ENCODE results near the gene CAPG. TPM values are rescaled to one million over a fixed set of nuclear protein-coding genes. Genes with fewer than 3 reads are reported as not detected.

Gene CAPG
- total RNA-seq, 1 experiment from 2014 or later, result 202 TPM

GRCh38 chr2:85387754-85388153 is 22.4 kb downstream of the CAPG start:
- DNase-seq (ENCODE audit: low read depth, low spot score) (no peak), ATAC-seq (no peak)
- Histone ChIP-seq H3K36me3 (ENCODE audit: control insufficient read depth, insufficient read depth, low read length) (peaks cover 4% of the 10 kb centered on the region; the same call in 1 of the 2 replicates), H3K27me3 (ENCODE audit: control insufficient read depth, insufficient read depth, low read length) (no peaks in the 10 kb centered on the region), H3K4me3 (ENCODE audit: low read depth in 2 of 2, low read length in 2 of 2) (no peak overlapping the region), H3K27ac (ENCODE audit: low read length) (no peak overlapping the region), H3K4me1 (ENCODE audit: control insufficient read depth, insufficient read depth, low read length) (no peaks in the 10 kb centered on the region), H3K9me3 (ENCODE audit: control insufficient read depth, insufficient read depth, low read depth, low read length) (no peaks in the 10 kb centered on the region)
- CTCF ChIA-PET, result no interaction called here
- BruUV-seq (replicated peaks), result no TSS peak
- POLR2A ChIA-PET, result no interaction called here
- in situ Hi-C loops (cut with HindIII; ENCODE audit: low pct_unique_long_range_greater_than_20kb, low sequenced_read_pairs) (no loop called here), intact Hi-C loops (cut with micrococcal nuclease; ENCODE audit: unreplicated experiment) (no loop called here)
- TF ChIP-seq, protein P1, sequence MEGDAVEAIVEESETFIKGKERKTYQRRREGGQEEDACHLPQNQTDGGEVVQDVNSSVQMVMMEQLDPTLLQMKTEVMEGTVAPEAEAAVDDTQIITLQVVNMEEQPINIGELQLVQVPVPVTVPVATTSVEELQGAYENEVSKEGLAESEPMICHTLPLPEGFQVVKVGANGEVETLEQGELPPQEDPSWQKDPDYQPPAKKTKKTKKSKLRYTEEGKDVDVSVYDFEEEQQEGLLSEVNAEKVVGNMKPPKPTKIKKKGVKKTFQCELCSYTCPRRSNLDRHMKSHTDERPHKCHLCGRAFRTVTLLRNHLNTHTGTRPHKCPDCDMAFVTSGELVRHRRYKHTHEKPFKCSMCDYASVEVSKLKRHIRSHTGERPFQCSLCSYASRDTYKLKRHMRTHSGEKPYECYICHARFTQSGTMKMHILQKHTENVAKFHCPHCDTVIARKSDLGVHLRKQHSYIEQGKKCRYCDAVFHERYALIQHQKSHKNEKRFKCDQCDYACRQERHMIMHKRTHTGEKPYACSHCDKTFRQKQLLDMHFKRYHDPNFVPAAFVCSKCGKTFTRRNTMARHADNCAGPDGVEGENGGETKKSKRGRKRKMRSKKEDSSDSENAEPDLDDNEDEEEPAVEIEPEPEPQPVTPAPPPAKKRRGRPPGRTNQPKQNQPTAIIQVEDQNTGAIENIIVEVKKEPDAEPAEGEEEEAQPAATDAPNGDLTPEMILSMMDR (IDR thresholded peaks at IDR 0.05), result no peak
- no peak for TF ChIP-seq POLR2AphosphoS5 (IDR thresholded peaks at IDR 0.05; ENCODE audit: low read depth, low read length)
- TF ChIP-seq REST (IDR thresholded peaks at IDR 0.05; ENCODE audit: insufficient read depth in 1 of 2, low read depth in 2 of 2, low read length in 1 of 2), result no peak
- no peak for TF ChIP-seq SIN3A (IDR thresholded peaks at IDR 0.05; ENCODE audit: borderline replicate concordance, insufficient read depth, low read depth, low read length)
- no peak for TF ChIP-seq TCF7L2 (IDR thresholded peaks at IDR 0.05; ENCODE audit: low read depth, low read length)

DNA sequence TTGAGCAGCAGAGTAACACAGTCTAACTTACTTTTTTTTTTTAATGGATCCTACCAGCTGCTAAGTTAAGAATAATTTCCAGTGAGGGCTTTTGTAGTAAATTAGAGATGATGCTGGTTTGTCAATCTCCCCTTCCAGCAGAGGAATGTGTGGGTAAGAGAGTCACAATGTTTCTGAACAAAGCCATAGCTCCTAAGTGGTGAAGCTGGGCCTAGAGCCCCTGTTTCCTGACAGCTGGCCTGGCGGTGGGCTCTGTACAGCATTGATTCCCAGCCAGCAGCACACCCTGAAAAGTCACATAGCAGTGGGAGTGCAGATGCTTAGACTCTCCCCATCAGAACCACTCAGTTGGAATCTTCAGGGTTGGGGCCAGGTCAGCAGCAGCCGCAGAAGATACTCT is 24.4 kb downstream of the CAPG start:
- CTCF ChIA-PET, result no interaction called here
- POLR2A ChIA-PET, result no interaction called here
- in situ Hi-C loops (cut with HindIII; ENCODE audit: low pct_unique_long_range_greater_than_20kb, low sequenced_read_pairs) (no loop called here), intact Hi-C loops (cut with micrococcal nuclease; ENCODE audit: unreplicated experiment) (no loop called here)
- BruUV-seq (replicated peaks), result no TSS peak
- no peaks in the 10 kb centered on the region for H3K27me3 ChIP-seq (ENCODE audit: control insufficient read depth, insufficient read depth, low read length)
- H3K4me3 ChIP-seq (ENCODE audit: low read depth in 2 of 2, low read length in 2 of 2), result no peak overlapping the region
- H3K9me3 ChIP-seq (ENCODE audit: control insufficient read depth, insufficient read depth, low read depth, low read length), result no peaks in the 10 kb centered on the region
- H3K27ac ChIP-seq (ENCODE audit: low read length), result no peak overlapping the region
- no peaks in the 10 kb centered on the region for H3K4me1 ChIP-seq (ENCODE audit: control insufficient read depth, insufficient read depth, low read length)
- H3K36me3 ChIP-seq (ENCODE audit: control insufficient read depth, insufficient read depth, low read length), result peaks cover 4% of the 10 kb centered on the region
- ATAC-seq, result no peak
- no peak for DNase-seq (ENCODE audit: low read depth, low spot score)
- TF ChIP-seq SIN3A (IDR thresholded peaks at IDR 0.05; ENCODE audit: borderline replicate concordance, insufficient read depth, low read depth, low read length) (no peak), TCF7L2 (IDR thresholded peaks at IDR 0.05; ENCODE audit: low read depth, low read length) (no peak), POLR2AphosphoS5 (IDR thresholded peaks at IDR 0.05; ENCODE audit: low read depth, low read length) (no peak), REST (IDR thresholded peaks at IDR 0.05; ENCODE audit: insufficient read depth in 1 of 2, low read depth in 2 of 2, low read length in 1 of 2) (no peak)
- TF ChIP-seq, protein P1 (IDR thresholded peaks at IDR 0.05), result no peak

All from Panc1 (cell line).